GM11168 (cell line): ENCODE results near the gene TTC21A.

Source experiments
- in situ Hi-C: fragments of 300-500 bp; cut with MboI; formaldehyde crosslinking; loops from one replicate; pipeline ENCODE4 v1.12.0; 2022; ENCODE audit warnings: low sequenced_read_pairs; ENCODE audit not compliant: unreplicated experiment

Gene TTC21A

GRCh38 chr3:39110041-39110639 is 2.7 kb downstream of the TTC21A start:
- in situ Hi-C loops = no loop called here

- in situ Hi-C loops = no loop called here
Observed at GRCh38 chr3:39112113-39112512, 4.6 kb downstream of the TTC21A start.

GRCh38 chr3:39112535-39112934 is 5.1 kb downstream of the TTC21A start:
- in situ Hi-C loops = no loop called here

GRCh38 chr3:39113291-39113690 is 5.8 kb downstream of the TTC21A start:
- in situ Hi-C loops = no loop called here

GRCh38 chr3:39114456-39114855 is 7.0 kb downstream of the TTC21A start:
- in situ Hi-C loops = no loop called here

DNA sequence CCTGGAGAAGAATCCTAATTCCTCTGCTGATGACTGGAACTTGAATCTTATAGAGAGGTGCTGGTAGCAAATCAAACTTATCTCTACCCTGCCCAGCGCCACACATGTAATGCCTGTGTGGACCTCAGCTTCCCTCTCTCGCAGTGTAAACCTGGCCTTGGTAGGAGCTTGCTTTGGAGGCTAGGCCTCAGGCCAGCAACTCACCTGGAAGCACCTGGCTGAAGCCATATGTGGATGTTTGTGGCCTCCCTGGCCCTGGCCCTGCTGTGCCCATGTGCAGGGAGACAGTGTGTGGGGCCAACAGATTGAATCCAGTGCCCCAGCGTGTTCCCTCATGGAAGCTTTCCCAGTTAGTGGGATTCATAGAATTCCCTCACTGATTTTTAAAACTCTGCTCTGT is 8.4 kb downstream of the TTC21A start:
- in situ Hi-C loops = no loop called here

- in situ Hi-C loops = no loop called here
Observed at GRCh38 chr3:39118079-39118478, 10.6 kb downstream of the TTC21A start.

- in situ Hi-C loops = no loop called here
Observed at GRCh38 chr3:39118931-39119660, 11.6 kb downstream of the TTC21A start.

GRCh38 chr3:39121621-39122020 is 14.1 kb downstream of the TTC21A start:
- in situ Hi-C loops = no loop called here

DNA sequence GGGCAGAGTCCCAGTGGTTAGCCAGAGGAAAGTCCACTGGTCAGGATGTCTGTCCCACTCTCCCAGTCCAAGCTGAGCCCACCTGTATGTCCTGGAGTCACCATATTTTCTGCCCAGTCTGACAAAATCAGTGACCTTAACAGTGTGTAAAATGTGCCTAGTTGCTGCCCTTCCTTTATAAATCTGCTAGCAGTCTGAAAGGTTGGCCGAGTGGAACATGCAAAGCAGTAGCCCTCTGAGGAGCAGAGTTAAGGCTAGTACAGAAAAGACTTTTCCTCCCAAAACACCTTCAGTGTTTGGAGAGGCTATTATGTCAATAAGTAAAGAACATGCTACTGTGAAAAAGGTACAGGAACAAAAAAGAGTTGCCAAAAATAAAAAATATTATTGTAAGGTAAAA is 15.3 kb downstream of the TTC21A start:
- in situ Hi-C loops = no loop called here

DNA sequence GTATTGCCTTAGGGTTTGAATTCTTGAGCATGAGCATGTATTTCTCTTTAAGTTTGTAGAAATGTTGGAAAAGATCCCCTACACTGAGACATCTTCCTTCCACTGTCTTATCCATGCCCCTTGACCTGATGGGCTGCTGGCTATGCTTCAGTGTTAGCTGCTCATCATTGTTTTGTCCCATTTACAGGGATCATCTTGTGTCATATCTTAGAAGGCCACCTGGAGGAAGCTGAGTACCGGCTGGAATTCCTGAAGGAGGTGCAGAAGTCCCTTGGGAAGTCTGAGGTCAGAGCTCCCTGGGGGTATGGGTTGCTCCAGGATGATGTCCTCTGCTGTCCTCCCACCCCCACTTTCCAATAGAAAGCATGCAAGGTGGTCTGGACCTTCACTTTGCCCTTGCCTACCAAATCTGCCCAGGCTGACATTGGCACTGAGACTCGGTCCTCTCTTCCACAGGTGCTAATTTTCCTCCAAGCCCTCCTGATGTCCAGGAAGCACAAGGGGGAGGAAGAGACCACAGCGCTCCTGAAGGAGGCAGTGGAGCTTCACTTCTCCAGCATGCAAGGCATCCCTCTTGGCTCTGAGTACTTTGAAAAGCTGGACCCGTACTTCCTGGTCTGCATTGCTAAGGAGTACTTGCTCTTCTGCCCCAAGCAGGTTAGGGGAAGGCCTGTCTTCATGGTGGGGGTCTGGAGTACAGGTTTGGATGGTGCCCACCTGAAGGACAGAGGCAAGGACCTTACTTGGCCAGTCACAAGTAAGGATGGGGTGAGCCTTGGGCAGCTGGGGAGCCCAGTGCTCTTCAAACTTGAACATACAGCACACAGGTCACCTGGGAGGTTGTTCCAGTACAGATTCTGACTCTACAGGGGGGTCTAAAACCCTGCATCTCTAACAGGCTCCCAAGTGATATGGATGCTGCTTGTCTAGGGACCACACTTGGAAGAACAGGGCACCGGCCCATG is 17.7 kb downstream of the TTC21A start:
- in situ Hi-C loops = no loop called here

GRCh38 chr3:39125841-39126500 is 18.5 kb downstream of the TTC21A start:
- in situ Hi-C loops = no loop called here

- in situ Hi-C loops = no loop called here
Observed at GRCh38 chr3:39126532-39127071, 19.1 kb downstream of the TTC21A start.

DNA sequence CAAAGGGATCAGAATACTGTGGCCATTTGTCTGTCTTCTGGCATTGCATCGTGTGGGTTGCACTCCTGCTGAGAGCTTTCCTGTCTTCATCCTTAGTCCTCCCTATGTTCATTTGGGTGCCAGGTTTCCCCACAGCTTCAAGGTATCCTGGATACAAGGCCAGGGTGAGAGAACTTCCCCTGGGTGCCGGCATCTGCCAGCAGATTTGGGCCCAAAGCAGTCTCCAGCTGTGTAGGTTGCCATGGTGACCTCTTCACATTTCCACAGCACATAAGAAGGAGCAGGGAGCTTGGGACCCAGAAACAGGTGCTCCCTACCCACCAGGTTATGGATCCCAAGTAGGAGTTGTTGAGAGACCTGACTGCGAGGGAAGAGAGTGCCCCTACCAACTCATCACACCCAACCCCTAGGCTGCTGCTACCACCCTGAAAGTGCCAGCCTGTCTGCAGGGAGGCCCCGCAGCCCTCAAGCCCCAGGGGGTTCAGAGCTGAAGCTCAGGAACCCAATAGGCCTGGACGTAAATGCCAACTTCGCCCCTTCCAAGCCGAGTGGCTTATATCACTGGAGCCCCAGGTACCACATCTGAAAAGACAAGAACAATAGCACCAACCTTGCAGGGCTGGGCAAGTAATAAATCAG is 19.9 kb downstream of the TTC21A start:
- in situ Hi-C loops = no loop called here

- in situ Hi-C loops = no loop called here
Observed at GRCh38 chr3:39127908-39128304, 20.4 kb downstream of the TTC21A start.

- in situ Hi-C loops = no loop called here
Observed at GRCh38 chr3:39128951-39129350, 21.5 kb downstream of the TTC21A start.

DNA sequence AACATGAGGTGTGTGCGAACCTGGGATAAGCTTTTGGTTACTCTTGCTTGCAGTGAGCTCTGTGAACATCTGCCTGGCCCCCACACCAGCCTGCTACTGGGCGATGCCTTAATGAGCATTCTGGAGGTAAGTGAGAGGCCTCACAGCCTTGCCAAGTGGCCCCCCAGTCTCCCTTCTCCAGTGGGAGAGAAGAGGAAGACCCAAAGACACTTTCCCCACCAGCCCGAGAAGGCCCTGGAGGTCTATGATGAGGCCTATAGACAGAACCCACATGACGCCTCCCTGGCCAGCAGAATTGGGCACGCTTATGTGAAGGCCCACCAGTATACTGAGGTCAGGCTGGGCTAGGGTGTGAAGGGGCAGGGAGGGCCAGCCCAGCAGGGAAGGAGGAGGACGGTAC is 22.5 kb downstream of the TTC21A start:
- in situ Hi-C loops = no loop called here

- in situ Hi-C loops = no loop called here
Observed at GRCh38 chr3:39130693-39131265, 23.3 kb downstream of the TTC21A start.
